NB4 (cell line): ENCODE data around the gene PDCD1LG2.

Experiments used
- CTCF ChIP-seq: IDR thresholded peaks from one replicate; pipeline ENCODE4 v1.5.1; 2012; ENCODE audit warnings: low read depth, low read length
- MYC ChIP-seq: IDR thresholded peaks from 2 replicates; pipeline ENCODE4 v1.6.1; 2011; ENCODE audit warnings: low read depth, low read length
- TF ChIP-seq, protein P1 (sequence below): IDR thresholded peaks from 2 replicates; pipeline ENCODE4 v1.6.1; 2011; ENCODE audit warnings: low read depth, low read length

DNA sequence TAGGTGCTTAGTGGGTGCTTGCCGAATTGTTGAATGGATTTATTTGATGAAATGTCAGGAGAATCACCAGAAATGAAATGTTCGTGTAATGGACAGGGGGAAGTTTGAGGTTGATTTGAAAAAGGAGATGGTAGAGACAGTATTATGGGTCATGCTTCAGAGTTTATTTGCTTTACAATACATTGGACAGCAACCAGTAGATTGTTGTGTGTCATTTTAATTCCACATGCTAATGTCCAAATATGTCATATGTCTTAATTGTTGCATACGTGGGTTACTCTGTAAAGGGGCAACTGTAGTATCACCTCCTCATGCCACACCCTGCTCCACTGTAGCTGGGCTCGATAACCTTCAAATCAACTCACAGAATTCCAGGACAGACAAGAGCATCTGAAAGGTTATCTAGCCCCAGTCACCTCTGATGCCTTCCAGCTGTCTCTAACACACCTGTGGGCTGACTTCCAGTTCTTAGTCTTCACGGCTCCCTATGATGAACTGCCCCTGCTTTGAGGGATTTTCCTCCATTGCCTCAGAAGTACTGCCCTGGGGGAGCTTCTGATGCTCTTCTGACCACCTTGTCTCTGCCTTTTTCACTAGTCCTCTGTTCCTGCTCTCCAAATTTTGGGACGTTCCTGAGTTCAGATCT, 1.7 kb downstream of the PDCD1LG2 start:
- no peak for TF ChIP-seq CTCF
- TF ChIP-seq, protein P1, sequence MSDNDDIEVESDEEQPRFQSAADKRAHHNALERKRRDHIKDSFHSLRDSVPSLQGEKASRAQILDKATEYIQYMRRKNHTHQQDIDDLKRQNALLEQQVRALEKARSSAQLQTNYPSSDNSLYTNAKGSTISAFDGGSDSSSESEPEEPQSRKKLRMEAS = no peak
- TF ChIP-seq MYC = no peak
